ENCODE data around the gene PBX1.

The PBX1 gene

GRCh38 chr1:164716992-164717703 lies 158.2 kb downstream of the PBX1 start:
- DNase-seq, result no peak

DNA sequence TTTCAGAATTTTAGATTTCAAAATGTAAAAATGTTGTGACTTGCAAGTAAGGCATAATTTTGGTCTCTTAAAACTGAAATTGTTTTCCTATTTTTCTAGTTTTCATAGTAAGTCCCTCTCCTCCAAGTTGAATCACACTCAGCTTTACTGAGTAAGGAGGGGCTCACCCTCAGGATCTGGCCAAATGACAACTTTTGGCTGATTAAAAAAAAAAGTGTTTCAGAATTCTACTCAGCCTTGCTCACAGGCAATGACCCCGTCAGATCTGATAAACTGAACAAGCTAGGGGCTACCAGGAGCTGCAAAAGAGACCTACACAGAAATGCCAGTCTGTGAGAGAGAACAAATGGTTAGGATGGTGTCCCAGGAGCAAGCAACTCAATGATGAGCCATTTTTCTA lies 159.8 kb downstream of the PBX1 start:
- no peak for DNase-seq

DNA sequence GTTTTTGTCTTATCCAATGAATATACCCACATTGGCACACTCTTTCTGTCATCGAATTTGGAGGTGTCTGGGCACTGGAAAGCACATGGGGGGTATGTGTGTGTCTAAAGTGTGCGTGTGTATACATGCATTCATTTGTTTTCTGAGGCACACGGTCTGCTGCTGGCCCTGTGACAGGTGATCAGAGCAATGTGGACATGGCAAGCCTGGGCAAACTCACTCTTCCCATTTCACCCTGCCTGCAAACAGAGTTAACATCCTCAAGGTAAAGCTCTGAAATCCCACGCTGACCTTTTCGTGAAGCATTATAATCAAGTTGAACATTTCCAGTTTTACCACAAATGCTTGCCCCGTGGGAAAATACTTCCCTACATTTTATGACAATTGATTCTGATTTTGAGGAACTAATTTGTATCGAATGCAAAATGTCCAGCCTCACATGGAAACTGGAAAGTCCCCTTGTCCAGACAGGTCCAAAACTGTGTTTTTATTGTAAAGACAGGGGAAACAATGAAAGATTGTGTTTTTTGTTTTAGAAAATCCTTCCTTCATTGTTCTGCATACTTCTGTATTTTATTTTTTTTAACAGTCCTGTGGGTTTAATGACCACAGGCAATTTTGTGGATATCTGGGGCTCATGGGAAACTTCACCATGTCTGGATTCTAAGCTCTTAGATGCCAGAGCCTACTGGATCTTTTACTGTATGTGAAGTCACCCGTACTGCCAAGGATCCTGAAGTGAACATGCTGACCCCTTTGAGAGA lies 160.9 kb downstream of the PBX1 start:
- no peak for DNase-seq

- no peak for DNase-seq
These were observed 161.7 kb downstream of the PBX1 start for GRCh38 chr1:164720440-164721227.

- no peak for DNase-seq
These were observed 162.2 kb downstream of the PBX1 start for GRCh38 chr1:164721228-164721496.

DNA sequence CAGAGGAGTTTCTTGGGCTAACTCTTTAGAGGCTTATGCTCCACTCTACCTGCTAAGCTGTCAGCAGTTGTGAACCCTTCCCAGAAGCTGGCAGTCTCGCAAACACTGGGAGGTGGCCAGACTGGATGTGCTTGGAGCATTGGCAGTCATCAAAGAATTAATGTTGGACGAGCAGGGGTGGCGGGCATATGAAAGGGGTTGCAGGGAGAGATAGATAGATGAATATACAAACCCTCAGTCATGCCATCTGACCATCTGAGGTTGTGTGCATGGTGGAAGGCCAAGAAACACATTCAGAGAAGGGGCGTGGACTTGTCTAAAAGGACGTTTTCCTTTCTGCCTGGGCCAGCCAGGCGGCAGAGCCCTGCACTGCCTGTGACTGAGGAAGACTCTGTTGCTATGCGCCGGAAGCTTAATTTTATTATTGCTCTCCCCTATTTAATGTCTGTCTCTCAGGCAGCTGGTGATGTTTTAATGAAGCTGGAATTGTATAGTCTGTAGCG lies 164.4 kb downstream of the PBX1 start:
- peak in 10 of 56 donors; percentile 14 to 64 (median 38) for DNase-seq

- DNase-seq, result no peak
These were observed 166.4 kb downstream of the PBX1 start for GRCh38 chr1:164725401-164725800.

DNA sequence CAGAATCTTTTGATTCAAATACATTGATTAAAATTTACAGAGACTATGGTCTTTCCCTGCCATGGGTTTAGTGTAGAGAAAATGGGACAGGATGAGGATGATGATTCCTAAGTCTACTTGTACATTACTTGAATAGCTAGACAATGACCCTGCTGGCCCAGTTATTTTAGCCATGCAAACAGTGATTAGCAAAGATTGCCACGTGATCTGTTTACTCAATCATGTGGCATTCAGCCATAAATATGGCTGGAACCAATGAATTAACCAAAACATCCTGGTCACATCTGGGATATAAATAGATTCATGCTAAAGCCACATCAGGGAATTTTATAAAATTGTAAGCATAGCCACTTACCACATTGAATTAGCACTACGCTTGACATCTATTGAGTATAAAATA lies 167.3 kb downstream of the PBX1 start:
- DNase-seq, result no peak

DNA sequence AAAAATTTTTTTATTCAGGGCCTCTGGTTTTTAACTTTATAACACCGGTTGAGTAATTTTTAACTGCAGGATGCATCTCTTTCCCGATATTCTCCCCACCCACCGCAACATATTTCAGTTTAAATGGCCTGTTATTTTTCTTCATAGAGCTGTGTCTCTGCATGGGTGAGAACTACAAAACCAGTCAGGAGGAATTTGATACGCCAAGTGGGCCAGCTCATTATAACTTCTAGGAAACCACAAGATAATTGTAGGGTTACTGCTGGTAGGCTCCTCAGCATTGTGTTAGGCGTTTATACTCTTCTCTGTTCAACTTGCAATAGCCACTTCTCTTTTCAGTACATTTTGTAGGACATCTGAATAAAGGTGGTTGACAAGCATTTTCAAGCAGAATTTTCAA lies 169.7 kb downstream of the PBX1 start:
- DNase-seq, result no peak

- DNase-seq, result no peak
These were observed 172.3 kb downstream of the PBX1 start for GRCh38 chr1:164731161-164731876.

GRCh38 chr1:164733070-164733469 lies 174.1 kb downstream of the PBX1 start:
- no peak for DNase-seq

DNA sequence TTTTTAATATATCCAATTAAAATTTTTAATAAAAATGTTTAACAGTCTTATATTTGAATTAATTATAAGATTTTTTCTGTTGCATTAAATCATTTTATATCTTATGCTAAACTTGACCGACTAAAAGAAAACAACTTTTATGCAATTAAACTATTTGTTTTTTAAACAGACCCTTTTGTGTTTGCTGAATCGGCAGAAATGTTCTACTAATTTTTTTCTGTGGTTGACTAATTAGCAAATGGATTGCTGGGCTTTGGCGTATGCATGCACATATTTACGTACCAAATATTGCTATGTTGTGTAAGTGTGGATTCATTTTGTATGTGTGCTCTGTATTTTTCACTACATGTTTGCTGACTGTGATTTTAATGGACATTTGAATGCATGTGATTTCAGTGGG lies 174.8 kb downstream of the PBX1 start:
- no peak for DNase-seq

GRCh38 chr1:164735315-164736052 lies 176.5 kb downstream of the PBX1 start:
- peak in 16 of 56 donors; percentile 15 to 66 (median 36) for DNase-seq

GRCh38 chr1:164736137-164736536 lies 177.2 kb downstream of the PBX1 start:
- no peak for DNase-seq

DNA sequence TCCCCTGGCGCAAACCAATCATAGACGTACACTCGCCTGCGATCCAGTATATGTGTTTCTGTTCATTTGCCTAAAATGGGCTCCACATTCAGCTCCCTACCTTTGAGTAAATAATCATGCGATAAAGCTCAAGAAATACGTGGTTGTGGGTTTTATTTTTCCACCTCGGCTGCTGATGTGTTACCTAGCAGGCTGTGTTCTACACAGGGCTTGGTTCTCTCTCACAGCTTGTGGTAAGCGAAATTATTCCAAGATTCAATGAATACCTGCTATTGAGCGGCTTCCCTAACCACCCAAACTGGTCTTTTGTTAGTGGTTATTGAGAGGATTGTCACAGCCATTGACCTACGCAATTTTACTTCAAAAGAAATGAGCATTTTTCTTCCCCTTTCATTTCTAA lies 180.2 kb downstream of the PBX1 start:
- DNase-seq, result no peak

DNA sequence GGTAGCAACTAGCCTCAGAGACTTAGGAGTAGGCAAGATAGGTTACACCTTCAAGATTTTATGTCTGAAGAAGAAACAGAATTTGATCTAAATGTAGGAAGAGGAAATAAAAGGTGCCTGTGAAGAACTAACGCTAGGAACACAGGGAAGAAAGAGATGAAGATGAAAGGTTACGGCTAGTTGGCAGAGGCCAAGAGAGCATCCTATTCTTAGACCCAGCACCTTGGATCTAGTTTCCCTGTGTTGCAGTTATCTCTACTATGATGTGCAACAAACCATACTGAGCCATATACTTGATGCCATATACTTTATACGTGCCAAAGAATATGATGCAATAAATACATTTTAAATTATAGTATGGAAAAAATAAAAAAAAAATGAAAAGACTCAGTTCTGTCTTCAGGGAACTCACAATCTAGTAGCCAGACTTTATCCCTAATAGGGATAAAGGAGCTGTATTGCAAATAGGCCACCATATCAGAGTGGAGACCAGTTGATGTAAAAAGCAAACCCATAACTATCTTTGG lies 181.1 kb downstream of the PBX1 start:
- DNase-seq, result no peak

DNA sequence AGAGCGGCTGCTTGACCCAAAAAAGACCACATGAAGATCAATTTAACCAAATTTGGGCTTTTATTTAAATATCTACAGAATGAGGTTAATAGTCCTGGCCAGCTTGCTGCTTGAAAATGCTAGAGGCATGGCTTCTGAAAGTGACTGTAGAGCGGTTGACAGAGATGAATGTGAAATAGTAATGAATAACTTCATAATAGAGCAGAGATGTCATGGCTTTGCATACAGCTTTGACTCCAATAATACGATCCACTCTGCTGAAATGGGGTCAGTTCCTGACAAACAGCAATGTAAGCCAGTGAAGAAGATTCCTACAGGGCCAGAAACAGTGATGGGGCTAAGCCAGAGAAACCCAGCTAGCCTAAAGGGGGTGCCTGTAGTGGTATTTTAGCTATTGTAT lies 183.8 kb downstream of the PBX1 start:
- no peak for DNase-seq

- no peak for DNase-seq
These were observed 185.0 kb downstream of the PBX1 start for GRCh38 chr1:164743976-164744375.

DNA sequence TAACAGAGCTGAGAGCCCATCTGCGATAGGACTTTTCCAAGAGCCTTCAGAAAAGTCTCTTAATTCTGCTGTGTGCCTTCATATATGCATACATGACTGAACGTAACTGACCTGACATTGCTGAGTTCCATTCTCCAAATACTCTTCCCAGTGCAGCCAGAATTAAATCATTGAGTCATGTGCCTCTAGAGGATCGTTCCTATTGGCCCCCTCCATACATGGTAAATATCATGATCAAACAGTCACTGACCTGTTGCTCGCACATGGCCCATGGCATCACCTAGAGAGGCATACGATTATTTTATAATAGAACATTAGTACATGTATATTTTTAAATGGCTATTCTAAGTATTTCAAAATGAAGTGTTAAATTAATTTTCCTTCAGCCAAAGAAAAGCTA lies 186.8 kb downstream of the PBX1 start:
- no peak for DNase-seq

- no peak for DNase-seq
These were observed 187.6 kb downstream of the PBX1 start for GRCh38 chr1:164746632-164747031.
